ENCODE data around the gene MCCD1. TPM values are rescaled to one million over a fixed set of nuclear protein-coding genes. Genes with fewer than 3 reads are reported as not detected.
"Not testable (repeated sequence)": the region's sequence is repeated elsewhere in the genome, so short reads cannot be mapped to it uniquely, and the experiment has no call there.

The MCCD1 gene
- total RNA-seq, 1 experiment from 2014 or later: not detected

DNA sequence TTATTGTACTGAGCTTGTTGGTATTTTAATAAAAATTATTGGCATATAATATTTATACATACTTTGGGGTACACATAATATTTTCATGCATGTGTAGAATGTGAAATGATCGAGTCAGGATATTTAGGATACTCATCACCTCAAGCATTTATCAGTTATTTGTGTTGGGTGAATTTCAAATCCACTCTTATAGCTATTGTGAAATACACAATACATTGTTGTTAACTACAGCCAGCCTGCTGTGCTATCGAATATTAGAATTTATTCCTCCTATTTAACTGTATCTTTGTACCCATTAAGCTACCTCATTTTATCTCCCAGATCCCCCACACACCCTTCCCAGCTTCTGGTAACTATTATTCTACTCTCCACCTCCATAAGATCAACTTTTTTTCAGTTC, 45.4 kb upstream of the MCCD1 start:
- Histone ChIP-seq H3K4me1 (ENCODE audit: control insufficient read depth, insufficient read depth, low read length) (no peaks in the 10 kb centered on the region), H3K27ac (ENCODE audit: low read length) (no peak overlapping the region), H3K27me3 (ENCODE audit: control insufficient read depth, insufficient read depth, low read length) (peaks cover 5% of the 10 kb centered on the region; the same call in 1 of the 2 replicates), H3K4me3 (ENCODE audit: low read depth in 2 of 2, low read length in 2 of 2) (no peak overlapping the region), H3K9me3 (ENCODE audit: control insufficient read depth, insufficient read depth, low read depth, low read length) (no peaks in the 10 kb centered on the region), H3K36me3 (ENCODE audit: control insufficient read depth, insufficient read depth, low read length) (no peaks in the 10 kb centered on the region)
- CTCF ChIA-PET: no interaction called here
- POLR2A ChIA-PET: interaction anchor here (0.6 kb wide), 1 partner anchor 115 kb away, joined by 11 read pairs; no protein-coding TSS in a partner anchor
- in situ Hi-C loops (cut with HindIII; ENCODE audit: low pct_unique_long_range_greater_than_20kb, low sequenced_read_pairs) (no loop called here), intact Hi-C loops (cut with micrococcal nuclease; ENCODE audit: unreplicated experiment) (no loop called here)
- DNase-seq (ENCODE audit: low read depth, low spot score) (no peak), ATAC-seq (no peak)
- TF ChIP-seq, protein P1, sequence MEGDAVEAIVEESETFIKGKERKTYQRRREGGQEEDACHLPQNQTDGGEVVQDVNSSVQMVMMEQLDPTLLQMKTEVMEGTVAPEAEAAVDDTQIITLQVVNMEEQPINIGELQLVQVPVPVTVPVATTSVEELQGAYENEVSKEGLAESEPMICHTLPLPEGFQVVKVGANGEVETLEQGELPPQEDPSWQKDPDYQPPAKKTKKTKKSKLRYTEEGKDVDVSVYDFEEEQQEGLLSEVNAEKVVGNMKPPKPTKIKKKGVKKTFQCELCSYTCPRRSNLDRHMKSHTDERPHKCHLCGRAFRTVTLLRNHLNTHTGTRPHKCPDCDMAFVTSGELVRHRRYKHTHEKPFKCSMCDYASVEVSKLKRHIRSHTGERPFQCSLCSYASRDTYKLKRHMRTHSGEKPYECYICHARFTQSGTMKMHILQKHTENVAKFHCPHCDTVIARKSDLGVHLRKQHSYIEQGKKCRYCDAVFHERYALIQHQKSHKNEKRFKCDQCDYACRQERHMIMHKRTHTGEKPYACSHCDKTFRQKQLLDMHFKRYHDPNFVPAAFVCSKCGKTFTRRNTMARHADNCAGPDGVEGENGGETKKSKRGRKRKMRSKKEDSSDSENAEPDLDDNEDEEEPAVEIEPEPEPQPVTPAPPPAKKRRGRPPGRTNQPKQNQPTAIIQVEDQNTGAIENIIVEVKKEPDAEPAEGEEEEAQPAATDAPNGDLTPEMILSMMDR (IDR thresholded peaks at IDR 0.05): no peak
- TF ChIP-seq TCF7L2 (IDR thresholded peaks at IDR 0.05; ENCODE audit: low read depth, low read length): no peak
- TF ChIP-seq POLR2AphosphoS5 (IDR thresholded peaks at IDR 0.05; ENCODE audit: low read depth, low read length): no peak
- no peak for TF ChIP-seq SIN3A (IDR thresholded peaks at IDR 0.05; ENCODE audit: borderline replicate concordance, insufficient read depth, low read depth, low read length)
- TF ChIP-seq, protein P2, sequence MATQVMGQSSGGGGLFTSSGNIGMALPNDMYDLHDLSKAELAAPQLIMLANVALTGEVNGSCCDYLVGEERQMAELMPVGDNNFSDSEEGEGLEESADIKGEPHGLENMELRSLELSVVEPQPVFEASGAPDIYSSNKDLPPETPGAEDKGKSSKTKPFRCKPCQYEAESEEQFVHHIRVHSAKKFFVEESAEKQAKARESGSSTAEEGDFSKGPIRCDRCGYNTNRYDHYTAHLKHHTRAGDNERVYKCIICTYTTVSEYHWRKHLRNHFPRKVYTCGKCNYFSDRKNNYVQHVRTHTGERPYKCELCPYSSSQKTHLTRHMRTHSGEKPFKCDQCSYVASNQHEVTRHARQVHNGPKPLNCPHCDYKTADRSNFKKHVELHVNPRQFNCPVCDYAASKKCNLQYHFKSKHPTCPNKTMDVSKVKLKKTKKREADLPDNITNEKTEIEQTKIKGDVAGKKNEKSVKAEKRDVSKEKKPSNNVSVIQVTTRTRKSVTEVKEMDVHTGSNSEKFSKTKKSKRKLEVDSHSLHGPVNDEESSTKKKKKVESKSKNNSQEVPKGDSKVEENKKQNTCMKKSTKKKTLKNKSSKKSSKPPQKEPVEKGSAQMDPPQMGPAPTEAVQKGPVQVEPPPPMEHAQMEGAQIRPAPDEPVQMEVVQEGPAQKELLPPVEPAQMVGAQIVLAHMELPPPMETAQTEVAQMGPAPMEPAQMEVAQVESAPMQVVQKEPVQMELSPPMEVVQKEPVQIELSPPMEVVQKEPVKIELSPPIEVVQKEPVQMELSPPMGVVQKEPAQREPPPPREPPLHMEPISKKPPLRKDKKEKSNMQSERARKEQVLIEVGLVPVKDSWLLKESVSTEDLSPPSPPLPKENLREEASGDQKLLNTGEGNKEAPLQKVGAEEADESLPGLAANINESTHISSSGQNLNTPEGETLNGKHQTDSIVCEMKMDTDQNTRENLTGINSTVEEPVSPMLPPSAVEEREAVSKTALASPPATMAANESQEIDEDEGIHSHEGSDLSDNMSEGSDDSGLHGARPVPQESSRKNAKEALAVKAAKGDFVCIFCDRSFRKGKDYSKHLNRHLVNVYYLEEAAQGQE (IDR thresholded peaks at IDR 0.05; ENCODE audit: insufficient read depth in 1 of 2, low read depth in 2 of 2, low read length in 1 of 2): no peak
- BruUV-seq (replicated peaks): no TSS peak

- intact Hi-C loops (cut with micrococcal nuclease; ENCODE audit: unreplicated experiment) (no loop called here), in situ Hi-C loops (cut with HindIII; ENCODE audit: low pct_unique_long_range_greater_than_20kb, low sequenced_read_pairs) (no loop called here)
- H3K4me3 ChIP-seq (ENCODE audit: low read depth in 2 of 2, low read length in 2 of 2): no peak overlapping the region
- no peaks in the 10 kb centered on the region for H3K4me1 ChIP-seq (ENCODE audit: control insufficient read depth, insufficient read depth, low read length)
- no peak for DNase-seq (ENCODE audit: low read depth, low spot score)
- H3K36me3 ChIP-seq (ENCODE audit: control insufficient read depth, insufficient read depth, low read length): no peaks in the 10 kb centered on the region
- ATAC-seq: no peak
- H3K27me3 ChIP-seq (ENCODE audit: control insufficient read depth, insufficient read depth, low read length): no peaks in the 10 kb centered on the region; the same call in 1 of the 2 replicates
- BruUV-seq (replicated peaks): no TSS peak
- CTCF ChIA-PET: no interaction called here
- POLR2A ChIA-PET: no interaction called here
- TF ChIP-seq POLR2AphosphoS5 (IDR thresholded peaks at IDR 0.05; ENCODE audit: low read depth, low read length): no peak
- TF ChIP-seq, protein P2 (IDR thresholded peaks at IDR 0.05; ENCODE audit: insufficient read depth in 1 of 2, low read depth in 2 of 2, low read length in 1 of 2): no peak
- TF ChIP-seq TCF7L2 (IDR thresholded peaks at IDR 0.05; ENCODE audit: low read depth, low read length): no peak
- no peak for TF ChIP-seq SIN3A (IDR thresholded peaks at IDR 0.05; ENCODE audit: borderline replicate concordance, insufficient read depth, low read depth, low read length)
- TF ChIP-seq, protein P1 (IDR thresholded peaks at IDR 0.05): no peak
- no peaks in the 10 kb centered on the region for H3K9me3 ChIP-seq (ENCODE audit: control insufficient read depth, insufficient read depth, low read depth, low read length)
- H3K27ac ChIP-seq (ENCODE audit: low read length): no peak overlapping the region
Measured at GRCh38 chr6:31485055-31485454, 43.7 kb upstream of the MCCD1 start.

DNA sequence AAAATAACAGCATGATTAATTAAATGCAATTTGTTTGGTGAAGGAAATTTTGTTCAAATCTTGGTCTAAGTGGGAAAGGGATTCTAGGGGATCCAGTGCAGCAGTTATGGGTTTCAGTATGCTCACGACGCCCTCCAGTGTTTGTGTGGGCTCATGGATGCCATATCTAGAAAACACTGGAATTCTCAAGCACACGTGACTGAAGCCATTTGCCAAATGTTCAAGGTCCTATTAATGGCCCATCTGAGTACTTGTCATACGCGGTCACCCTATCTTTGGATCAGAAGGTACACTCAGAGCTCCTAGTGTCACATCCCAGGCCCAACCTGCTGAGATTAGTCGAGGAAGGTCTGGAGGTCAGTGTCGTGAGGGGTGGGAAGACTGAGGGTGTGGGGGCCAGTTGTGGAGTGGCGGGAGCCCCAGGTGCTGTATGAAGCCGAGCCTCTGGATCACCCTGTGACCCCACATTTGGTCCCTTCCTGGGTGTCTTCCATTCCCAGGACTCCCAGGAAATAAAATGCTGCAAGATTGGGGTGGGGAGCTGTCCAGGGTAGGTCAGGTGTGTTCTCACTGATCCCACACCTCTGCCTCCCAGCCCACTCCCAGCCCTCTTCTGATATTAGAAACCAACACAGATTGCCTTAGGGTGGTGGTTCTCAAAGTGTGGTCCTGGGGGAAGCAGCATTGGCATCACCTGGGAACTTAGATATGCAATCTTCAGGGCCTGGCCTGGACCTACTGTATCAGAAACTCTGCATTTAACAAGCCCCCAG, 42.5 kb upstream of the MCCD1 start:
- ChIA-PET CTCF (interaction anchor here (1.1 kb wide), 1 partner anchor 96 kb away, joined by 3 read pairs; no protein-coding TSS in a partner anchor), POLR2A (interaction anchor here (0.6 kb wide), 1 partner anchor 87 kb away, joined by 4 read pairs; no protein-coding TSS in a partner anchor)
- in situ Hi-C loops (cut with HindIII; ENCODE audit: low pct_unique_long_range_greater_than_20kb, low sequenced_read_pairs); H3K4me1 ChIP-seq (ENCODE audit: control insufficient read depth, insufficient read depth, low read length); BruUV-seq (replicated peaks); H3K36me3 ChIP-seq (ENCODE audit: control insufficient read depth, insufficient read depth, low read length); H3K4me3 ChIP-seq (ENCODE audit: low read depth in 2 of 2, low read length in 2 of 2); intact Hi-C loops (cut with micrococcal nuclease; ENCODE audit: unreplicated experiment); H3K27ac ChIP-seq (ENCODE audit: low read length); H3K27me3 ChIP-seq (ENCODE audit: control insufficient read depth, insufficient read depth, low read length); H3K9me3 ChIP-seq (ENCODE audit: control insufficient read depth, insufficient read depth, low read depth, low read length); DNase-seq (ENCODE audit: low read depth, low spot score): not testable (repeated sequence)
- ATAC-seq: peak; percentile 85

Data from Panc1 (cell line).